D341Med (cell line): Measurements from ENCODE around the gene MRAP.
A peak's percentile ranks its signal among the peaks of the same experiment; 100 is the strongest.

Experiments
- DNase-seq: peaks from one replicate; pipeline ENCODE4 v3.0.0; 2012; ENCODE audit warnings: low spot score

MRAP gene

DNA sequence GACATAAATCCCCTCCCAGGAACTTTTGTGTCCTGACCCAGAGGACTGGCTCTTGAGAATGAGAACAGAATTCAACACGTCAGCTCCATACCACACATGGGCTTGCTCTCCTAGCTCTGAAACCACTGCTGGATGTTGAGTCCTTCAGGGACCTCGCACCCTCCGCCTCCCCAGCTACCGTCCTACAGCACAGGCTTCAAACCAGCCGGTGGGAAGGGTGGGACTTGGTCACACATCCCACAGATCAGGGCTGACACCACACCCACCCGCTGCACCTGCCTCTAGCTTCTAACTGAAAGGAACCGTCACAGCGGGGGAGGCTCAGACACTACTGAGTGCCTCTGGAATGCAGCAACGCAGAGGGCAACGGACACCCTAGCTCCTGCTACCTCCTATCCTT, 24.0 kb downstream of the MRAP start:
- no peak for DNase-seq

DNA sequence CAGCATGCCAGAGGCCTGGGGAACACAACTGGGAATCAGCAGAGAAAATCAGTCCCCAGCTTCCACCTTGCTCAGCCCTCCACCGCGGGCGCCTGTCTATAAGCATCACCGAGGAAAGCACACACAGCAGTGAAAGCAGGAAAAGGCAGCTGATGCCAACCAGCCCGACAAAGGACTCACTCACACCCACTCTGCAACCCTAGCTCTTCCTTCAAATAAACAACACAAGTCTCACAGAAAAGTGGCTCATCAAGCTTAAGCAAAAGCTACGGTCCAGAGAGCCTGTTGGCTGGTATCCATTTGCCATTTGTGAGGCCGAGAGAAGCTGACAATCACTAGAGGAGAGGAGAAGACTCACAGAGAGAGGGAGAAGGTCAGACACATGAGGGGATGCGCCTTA, 27.1 kb downstream of the MRAP start:
- DNase-seq: no peak

DNA sequence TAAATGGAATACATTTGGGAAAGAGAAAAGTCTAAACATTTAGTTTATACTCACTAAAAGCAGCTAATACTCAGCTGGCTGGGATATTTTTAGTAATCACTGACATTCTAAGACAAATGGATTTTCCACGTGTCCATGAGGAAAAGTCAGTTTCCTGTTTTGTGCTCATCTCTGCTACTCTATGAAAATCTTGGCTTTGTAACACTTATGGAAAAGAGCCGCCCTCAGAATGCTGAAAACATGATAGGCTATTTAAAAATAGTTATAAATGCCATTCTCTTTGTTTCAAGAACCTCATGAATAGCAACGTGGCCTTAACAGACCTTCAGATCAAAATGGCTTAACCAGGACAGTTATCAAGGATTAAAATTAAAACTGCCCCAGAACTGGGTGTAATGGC, 29.9 kb downstream of the MRAP start:
- no peak for DNase-seq

DNA sequence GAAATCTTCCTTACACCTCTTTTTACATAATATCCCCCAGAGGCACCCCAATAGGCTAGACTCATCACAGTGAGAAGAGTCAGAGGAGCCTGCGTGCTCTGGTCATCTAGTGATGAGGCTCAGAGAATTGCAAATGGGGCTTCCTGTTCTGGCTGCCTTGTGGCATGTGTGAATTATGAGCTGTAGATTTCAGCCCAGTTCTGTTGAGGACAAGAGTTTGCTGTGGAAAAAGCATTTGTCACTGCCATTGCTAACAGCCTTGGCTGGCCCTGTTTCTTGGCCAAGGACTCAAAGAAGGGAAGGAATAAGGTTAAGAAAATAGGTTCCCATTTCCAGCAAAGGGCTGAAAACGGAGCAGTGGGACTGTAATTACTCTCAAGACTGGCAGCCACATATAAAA, 30.7 kb downstream of the MRAP start:
- no peak for DNase-seq

DNA sequence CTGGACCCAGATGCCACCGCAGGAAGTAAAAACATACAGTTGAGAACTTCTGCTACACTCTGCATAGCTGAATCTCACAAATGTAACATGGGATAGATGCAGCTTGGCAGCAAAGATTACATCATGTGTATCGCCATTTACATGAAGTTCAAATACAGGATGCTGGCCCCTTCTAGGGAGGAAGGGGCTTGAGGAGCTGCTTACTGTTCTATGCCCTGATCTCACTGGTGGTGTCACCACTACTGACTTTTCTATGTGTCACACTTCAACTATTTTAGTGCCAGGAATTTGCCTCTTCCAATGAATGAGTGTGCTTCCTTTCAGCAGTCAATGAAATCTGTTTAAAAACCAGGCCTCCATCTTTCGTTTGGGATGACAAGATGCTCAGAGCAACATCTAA, 31.1 kb downstream of the MRAP start:
- no peak for DNase-seq

DNA sequence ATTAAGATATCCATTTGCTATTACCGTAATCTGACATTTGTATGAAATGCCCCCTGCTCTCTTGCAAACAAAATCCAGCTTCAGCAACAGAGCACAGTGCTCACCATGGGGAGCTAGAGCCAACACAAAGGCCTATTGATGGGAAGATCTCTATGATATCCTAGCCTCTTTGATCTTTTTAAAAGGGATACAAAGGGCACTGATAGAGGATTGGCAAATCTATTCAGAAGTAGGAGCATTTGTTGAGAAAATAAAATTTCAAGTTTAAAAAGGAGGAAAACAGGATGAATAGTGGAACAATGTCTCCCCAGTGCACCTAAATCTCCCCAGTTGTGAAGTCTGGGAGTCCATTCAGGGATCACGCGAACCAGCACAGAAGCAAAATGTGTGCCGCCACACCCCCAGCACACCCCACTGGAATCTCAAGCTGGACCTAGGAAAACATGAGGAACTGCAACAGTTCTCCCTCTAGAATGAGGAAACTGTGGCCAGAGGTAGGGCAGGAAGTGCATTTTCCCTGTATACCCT, 32.2 kb downstream of the MRAP start:
- no peak for DNase-seq

DNA sequence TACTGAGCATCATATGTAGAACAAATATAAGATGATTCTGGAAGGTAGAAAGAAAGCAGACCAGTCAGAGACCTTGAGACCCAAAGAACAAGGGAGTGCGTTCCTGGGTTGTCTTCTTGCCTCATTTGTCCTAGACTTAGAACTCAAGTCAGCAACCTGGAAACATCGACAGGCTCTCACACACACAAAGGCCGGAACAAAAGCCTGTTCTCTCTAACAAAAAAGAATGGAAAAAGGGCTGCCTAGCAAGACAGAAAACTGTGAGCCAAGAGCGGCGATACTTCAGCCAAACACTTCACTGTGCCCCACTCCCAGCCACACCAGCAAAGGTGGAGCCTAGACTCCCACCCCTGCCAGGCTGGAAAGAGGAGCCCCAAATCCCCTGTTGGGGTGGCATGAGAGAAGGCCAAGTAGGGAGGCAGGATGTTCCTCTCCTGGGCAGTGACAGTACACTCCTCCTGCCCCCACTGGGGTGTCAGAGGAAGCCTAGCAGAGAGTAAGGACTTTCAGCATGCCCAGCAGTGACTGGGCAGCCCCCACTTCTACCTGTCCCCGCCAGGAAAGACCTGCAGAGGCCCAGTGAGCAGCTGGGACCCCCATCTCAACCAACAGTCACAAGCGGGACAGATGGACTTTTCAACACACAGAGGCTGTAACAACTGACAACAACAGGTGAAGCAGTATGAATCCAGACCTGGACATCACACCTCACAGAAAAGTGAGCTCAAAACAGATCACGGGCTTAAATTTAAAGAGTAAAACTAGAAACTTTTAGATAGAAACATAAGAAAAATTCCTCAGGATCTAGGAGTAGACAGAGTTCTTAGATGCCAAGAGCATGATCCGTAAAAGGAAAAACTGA, 33.0 kb downstream of the MRAP start:
- DNase-seq: no peak

DNA sequence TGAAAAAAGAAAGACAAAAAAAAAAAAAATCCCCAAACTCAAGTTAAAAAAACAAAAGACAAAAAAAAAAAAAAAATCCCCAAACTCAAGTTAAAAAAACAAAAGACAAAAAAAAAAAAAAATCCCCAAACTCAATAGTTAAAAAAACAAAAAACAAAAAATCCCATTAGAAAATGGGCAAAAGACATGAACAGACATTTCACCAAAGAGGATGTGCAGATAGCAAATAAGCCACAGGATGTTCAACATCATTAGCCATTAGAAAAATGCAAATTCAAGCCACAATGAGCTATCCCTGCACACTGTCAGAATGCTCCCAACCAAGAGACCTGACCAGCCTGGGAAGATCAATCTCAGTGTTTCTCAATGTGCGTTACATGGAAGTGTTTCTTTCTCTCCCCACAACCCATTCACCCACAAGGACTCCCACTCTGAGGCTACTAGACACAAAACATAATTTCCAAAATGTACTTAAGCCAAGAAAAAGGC, 33.9 kb downstream of the MRAP start:
- DNase-seq: no peak

DNA sequence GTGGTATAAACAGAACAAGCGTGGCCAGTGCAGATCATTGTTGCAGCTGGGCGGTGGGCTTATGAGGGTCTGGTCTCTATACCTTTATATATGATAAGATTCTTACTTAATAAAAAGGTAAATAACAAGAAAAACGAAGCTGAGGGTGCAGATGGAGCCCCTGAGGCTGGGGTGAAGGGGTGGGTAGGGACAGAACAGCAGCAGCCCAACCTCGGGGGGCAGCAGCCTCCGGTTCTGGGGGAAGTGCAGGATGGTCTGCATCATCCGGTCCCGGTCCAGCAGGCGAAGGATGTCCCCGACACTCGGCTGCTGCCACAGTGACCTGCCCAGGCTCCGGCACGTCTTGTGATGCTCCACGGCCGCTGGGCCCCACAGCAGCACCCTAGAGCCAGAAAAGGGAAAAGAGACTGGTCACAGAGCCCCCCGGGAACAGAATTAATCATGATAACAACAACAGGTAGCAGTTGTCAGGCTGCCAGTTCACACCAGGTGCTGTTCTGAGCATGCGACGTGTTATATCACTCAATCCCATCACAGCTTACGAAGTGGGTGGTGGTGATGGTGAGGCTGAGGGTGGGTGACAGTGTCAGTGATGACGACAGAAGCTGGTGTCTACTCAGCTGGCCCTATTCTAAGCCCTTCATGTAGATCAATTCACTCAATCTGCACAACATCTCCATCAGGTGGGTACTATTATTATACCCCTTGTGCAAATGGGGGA, 35.5 kb downstream of the MRAP start:
- peak; percentile 19 for DNase-seq

DNA sequence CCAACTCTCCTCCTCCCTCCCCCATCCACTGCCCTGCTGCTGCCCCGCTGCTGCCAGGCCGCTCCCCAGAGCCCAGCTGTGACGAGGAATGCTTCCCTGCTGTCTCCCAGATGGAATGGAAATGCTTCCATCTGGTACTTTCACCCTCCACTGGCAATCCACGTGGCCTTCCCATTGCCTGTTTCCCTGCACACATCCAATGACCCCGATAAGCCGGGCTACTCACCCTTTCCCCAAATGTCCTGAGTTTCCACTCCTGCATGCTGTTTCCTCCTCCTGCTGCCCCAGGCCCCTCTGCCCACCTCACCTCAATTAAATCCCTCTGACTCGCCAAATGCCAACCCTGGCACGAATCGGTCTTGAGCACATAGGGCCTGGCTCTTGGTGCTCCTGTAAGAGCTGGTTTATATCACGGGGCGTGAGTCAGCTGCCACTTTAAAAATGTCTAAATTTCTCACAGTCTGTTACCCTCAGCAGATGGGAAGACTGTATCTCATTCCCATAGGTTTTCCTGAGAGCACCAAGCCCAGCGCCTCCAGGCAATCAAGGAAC, 36.4 kb downstream of the MRAP start:
- peak; percentile 76 for DNase-seq

DNA sequence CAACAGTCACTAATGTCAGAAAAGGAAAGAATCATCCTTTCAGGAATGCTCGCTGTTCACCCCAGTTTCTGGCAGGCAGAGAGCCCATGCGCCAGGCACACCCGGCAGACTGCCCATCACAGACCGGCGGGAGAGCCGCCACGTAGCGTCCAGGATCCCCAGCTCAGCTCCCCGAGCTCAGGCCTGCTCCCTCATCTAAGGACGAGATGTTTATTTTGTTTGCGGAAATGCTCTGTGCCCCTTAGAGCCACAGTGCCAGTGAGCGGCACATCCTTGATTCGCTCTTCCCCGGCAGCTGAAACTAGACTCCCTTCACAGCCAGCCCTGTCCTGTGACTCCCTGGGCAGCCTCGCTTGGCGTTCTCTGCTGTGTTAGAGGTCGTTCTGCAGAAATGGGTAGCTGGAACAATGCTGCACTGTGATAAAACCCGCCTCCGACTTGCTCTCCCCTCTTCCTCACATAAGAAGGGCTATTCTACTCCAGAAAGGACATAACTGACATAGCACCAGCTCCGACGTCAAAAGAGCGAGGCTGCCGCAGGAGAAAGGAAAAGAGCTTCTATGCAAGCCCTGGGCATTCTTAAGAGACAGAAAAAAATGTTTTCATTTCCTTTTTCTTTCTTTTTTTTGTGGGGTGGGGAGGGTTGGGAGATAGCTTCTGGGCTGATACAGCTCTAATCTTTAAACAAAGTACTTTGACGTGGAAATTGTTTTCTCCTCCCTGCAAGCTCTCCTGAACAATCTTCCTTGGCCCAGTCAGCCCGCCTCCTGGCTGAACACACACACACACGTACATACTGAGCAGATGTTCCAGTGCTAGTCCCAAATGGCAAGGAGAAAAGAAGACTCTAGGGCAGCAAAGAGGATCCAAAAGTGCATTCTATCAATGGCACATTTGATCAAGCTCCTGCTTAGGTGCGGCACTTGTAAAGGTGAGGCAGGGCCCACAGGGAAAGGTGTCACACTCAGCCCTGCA, 37.2 kb downstream of the MRAP start:
- DNase-seq: no peak

DNA sequence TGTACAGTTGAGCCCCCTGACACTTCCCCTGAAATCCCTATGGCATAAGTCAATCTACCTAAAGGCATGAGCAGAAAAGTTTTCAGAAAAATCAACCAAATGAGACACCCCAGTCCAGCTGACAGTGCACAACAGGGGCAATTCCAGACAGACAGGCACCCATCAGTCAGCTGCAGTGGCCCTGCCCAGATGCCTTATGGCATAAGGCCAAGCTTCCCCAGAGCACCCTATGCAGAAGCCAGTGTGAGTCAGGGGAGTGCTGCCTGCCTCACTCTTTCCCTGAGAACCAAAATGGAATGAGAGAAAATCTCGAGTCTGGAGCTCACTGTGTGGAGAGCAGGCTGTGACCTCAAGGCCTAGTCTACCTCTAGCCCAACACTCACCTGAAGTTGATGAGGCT, 38.1 kb downstream of the MRAP start:
- DNase-seq: no peak

DNA sequence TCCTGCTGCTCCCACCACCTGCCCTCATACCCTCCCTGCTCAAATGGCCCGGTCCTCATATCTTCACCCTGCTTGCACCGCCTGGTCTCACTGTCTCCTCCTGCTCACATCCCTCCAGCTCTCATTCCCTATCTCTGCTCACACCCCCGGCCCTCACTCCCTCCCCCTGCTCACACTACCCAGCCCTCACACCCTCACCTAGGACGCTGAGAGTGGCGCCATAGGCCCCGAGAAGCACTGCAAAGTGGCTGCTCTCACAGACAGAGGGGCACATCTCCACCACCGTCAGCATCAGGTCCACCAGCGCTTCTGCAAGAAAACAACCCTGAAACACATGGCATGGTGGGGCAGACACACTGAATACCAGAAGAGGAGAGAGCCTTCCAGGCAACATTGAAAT, 38.6 kb downstream of the MRAP start:
- DNase-seq: no peak

DNA sequence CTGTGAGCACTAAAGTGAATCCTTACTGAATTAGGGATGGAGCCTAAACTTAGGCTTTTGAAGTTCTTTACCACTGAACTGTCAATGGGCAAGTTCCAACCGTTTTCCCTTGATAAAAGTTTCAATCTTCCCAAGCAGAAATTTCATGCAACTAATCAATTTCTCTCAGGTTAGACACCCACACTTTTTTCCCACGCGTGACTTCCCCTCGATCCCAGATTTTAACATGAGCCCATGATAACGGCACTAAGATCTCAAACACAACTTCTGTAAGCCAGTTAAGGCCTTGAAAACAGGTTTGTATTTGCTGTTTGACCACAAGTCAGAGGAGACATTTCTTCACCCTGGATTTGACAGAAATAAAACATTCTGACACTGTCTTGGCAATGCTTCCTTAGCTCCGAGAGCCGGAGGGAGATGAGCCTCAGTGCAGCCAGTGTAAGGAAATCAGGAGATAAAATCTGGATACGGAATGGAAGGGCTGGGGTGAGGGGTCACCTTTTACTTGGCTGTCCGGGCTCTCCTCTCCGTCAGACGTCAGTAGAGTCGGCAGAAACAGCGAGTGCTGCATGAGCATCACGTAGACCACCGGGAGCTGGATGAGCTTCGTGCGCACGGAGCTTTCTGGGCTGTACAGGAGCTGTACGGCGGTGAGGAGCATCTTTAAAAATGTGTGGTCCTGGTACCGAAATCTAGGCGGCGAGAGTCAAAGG, 39.7 kb downstream of the MRAP start:
- DNase-seq: no peak

DNA sequence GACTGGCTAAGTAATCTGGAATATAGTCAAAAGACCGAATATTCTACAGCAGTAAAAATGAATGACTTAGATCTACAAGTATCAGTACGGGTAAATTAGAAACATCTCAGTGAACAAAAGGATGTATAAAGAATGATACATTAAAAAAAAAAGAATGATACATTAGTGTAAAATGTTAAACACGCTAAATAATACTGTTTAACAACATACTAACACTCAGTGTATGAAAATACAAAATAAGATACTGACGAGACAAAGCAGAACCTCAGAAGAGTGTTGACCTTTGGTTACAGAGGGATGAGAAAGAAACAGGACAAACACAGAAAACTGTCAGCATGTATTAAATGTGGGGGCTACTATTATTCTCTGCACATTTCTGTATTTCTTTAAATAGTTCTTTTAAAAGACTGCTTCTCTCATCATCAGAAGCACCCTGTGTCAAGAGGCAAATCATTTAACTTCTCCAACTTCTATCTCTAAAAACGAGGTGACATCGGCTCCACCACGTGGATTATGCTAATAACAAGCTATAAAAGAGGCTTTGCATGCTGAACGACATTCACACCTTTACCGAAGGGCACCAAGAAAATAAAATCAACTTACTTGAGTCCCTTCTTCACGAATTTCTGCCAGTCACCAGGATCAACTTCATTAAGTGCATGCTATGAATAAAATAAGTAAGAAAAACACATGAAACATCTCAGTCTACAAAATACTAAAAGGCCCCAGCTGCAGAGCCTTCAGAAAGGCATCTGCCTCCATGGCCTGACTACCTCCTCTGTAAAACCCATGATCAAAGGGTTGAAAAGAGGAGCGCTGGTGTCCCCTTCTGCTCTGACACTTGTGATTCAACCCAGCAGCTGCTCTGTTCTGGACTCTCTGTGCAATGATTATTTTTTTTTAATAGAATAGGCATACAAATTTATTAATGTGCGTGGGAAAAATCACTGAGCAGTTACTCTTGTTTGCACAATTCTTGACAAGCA, 42.5 kb downstream of the MRAP start:
- no peak for DNase-seq

DNA sequence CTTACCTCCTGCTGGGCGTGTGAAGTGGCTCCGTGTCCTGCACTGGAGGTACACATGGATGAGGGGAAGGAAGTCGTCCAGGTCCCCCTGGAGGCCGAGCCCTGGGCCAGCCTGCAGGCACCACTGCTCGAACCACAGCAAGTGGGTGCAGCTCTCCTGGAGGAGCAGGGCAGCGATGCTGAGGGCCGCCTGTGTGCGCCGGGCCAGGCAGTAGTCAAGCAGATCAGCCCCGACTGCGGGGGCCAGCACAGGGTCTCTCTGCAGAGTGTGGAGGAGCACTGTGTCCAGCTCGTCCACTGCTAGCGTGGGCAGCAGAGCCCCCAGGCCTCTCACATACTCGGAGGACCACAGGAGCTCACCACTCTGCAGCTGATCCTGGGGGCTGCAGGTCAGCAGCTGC, 48.3 kb downstream of the MRAP start:
- no peak for DNase-seq

DNA sequence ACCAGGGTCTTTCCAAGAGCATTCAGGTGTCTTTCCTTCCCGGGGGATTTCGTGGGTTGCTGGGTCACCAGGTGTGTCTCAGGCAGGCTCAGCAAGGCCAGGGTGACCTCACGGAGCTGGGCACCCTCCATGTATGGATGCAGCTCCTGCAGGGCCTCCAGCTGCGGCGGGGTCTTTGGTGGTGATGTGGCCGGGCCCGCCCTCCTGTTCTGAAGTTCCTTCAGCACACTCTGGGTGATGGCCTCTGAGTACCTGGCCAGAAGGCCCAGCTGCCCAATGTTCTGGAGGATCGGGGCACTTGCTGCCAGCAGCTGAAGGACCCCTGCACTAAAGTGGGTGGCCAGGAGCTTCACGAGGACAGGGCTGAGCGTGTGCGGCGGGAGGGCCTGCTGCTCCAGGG, 48.7 kb downstream of the MRAP start:
- no peak for DNase-seq

DNA sequence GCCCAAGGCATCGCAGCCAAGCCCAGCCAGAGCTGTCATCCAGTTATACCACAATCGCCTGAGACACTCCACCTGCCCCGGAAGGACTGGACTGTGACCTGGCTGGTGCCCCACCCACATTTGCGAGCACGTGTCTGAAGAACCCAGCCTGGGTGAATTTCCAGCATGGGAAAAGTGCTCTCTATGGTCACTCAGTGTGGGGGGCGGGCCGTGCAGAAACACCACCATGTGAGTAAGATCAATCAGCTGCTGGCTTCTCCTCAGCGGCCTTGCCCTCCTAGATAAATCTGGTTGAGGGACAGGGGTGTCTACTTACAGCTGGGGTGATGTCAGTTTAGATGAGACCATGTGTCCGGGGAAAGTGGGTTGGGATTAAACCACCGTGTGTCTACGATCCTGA, 49.3 kb downstream of the MRAP start:
- DNase-seq: no peak

DNA sequence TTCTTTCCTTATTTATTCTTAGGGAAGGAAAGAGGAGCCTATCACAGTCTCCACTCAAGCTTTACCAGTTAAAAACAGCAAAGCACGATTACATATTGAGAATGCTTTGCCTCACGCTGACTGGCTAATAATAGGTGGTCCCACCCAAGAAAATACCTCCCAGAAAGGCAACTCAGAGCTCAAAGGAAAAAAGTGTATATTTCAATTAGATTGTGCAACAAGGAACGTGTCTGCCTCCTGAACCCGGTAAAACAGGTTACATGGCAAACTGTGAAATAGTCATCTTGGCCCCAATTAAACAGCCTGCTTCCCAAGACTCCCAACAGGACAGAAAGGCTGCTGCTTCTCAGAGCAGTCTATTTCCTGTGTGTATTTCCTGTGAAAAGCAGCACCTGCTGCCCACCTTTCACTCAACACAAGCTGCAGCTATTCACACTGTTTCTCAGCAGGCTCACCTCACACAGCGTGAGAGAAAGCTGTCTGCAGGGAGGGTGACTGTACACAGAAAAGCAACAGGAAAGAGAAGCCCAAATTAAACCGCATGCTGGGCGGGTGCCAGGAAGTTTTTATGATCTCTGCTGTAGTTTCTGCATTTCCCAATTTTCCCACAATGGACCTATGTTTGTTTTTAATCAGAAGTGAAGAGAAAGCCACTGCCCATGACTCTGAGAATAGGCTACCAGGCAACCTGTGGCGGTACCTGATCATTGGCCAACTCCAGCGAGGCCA, 50.1 kb downstream of the MRAP start:
- DNase-seq: no peak
